WTC11 (cell line): ENCODE measurements around the gene IL25.
"Not testable (repeated sequence)": the region's sequence is repeated elsewhere in the genome, so short reads cannot be mapped to it uniquely, and the experiment has no call there.

Source experiments
- CBFB ChIP-seq: sonication (generic); formaldehyde crosslinking; IDR thresholded peaks from 2 replicates; pipeline ENCODE4 v1.8.1; 2022; ENCODE audit warnings: mild to moderate bottlenecking, low read depth, missing genetic modification reagents
- CTCF ChIP-seq: fragments of 200-600 bp; IDR thresholded peaks from 2 replicates; pipeline ENCODE4 v1.8.0; 2022; ENCODE audit warnings: antibody characterized with exemption
- ERG ChIP-seq: fragments of 250-450 bp; sonication (Bioruptor Pico); IDR thresholded peaks from 2 replicates; pipeline ENCODE4 v1.8.0; 2021; ENCODE audit warnings: mild to moderate bottlenecking

- TF ChIP-seq CTCF; ERG (CRISPR knock-in tag); CBFB: not testable (repeated sequence)
Observed at GRCh38 chr14:23386266-23386657, 13.7 kb downstream of the IL25 start.
